Dendritic cell treated with granulocyte-macrophage colony-stimulating factor and Interleukin-4, amounts not matched to agents 40 ng/mL and 50 ng/mL, for 4 days (primary cell): ENCODE results near the gene ALDH1L1.

Source experiments
- H3K27ac Mint-ChIP-seq: one replicate; pipeline ENCODE4 v1.8.0; 2022; ENCODE audit warnings: mild to moderate bottlenecking, mixed read lengths
- H3K27me3 Mint-ChIP-seq: one replicate; pipeline ENCODE4 v1.8.0; 2022; ENCODE audit warnings: mild to moderate bottlenecking, mixed read lengths
- H3K36me3 Mint-ChIP-seq: one replicate; pipeline ENCODE4 v1.8.0; 2022; ENCODE audit warnings: low read depth, mixed read lengths
- H3K4me1 Mint-ChIP-seq: one replicate; pipeline ENCODE4 v1.8.0; 2022; ENCODE audit warnings: low read depth, mixed read lengths
- H3K4me3 Mint-ChIP-seq: one replicate; pipeline ENCODE4 v1.8.0; 2022; ENCODE audit warnings: mild to moderate bottlenecking, moderate library complexity, mixed read lengths
- H3K9me3 Mint-ChIP-seq: one replicate; pipeline ENCODE4 v1.8.0; 2022; ENCODE audit warnings: mixed read lengths
- intact Hi-C: fragments of 100-400 bp; cut with micrococcal nuclease; formaldehyde crosslinking; loops from one replicate; pipeline ENCODE4 v1.15.0; 2022

The ALDH1L1 gene

GRCh38 chr3:126129398-126129891, 50.9 kb downstream of the ALDH1L1 start:
- peaks cover 5% of the 10 kb centered on the region for H3K27me3 Mint-ChIP-seq
- no peak overlapping the region for H3K4me3 Mint-ChIP-seq
- H3K4me1 Mint-ChIP-seq, result peaks cover 9% of the 10 kb centered on the region
- intact Hi-C loops, result no loop called here
- no peak overlapping the region for H3K27ac Mint-ChIP-seq
- H3K36me3 Mint-ChIP-seq, result no peaks in the 10 kb centered on the region
- H3K9me3 Mint-ChIP-seq, result no peaks in the 10 kb centered on the region

GRCh38 chr3:126128504-126129397, 51.6 kb downstream of the ALDH1L1 start:
- Mint-ChIP-seq H3K36me3 (no peaks in the 10 kb centered on the region), H3K9me3 (no peaks in the 10 kb centered on the region), H3K4me3 (no peak overlapping the region), H3K4me1 (peaks cover 9% of the 10 kb centered on the region), H3K27me3 (peaks cover 5% of the 10 kb centered on the region), H3K27ac (no peak overlapping the region)
- intact Hi-C loops, result no loop called here

GRCh38 chr3:126127904-126128303, 52.5 kb downstream of the ALDH1L1 start:
- Mint-ChIP-seq H3K27me3 (peaks cover 5% of the 10 kb centered on the region), H3K36me3 (no peaks in the 10 kb centered on the region), H3K27ac (no peak overlapping the region), H3K9me3 (no peaks in the 10 kb centered on the region), H3K4me1 (peaks cover 9% of the 10 kb centered on the region), H3K4me3 (no peak overlapping the region)
- intact Hi-C loops, result no loop called here

GRCh38 chr3:126127452-126127851, 52.9 kb downstream of the ALDH1L1 start:
- H3K9me3 Mint-ChIP-seq, result no peaks in the 10 kb centered on the region
- no peak overlapping the region for H3K4me3 Mint-ChIP-seq
- peaks cover 3% of the 10 kb centered on the region for H3K27me3 Mint-ChIP-seq
- intact Hi-C loops, result no loop called here
- peaks cover 9% of the 10 kb centered on the region for H3K4me1 Mint-ChIP-seq
- no peaks in the 10 kb centered on the region for H3K36me3 Mint-ChIP-seq
- no peak overlapping the region for H3K27ac Mint-ChIP-seq

GRCh38 chr3:126126811-126127431, 53.5 kb downstream of the ALDH1L1 start:
- intact Hi-C loops, result no loop called here

GRCh38 chr3:126126286-126126685, 54.1 kb downstream of the ALDH1L1 start:
- Mint-ChIP-seq H3K4me1 (peaks cover 9% of the 10 kb centered on the region), H3K4me3 (no peak overlapping the region), H3K27ac (no peak overlapping the region), H3K27me3 (peaks cover 3% of the 10 kb centered on the region), H3K36me3 (no peaks in the 10 kb centered on the region), H3K9me3 (no peaks in the 10 kb centered on the region)
- intact Hi-C loops, result no loop called here

More at GRCh38 chr3:126126811-126127431, 53.5 kb downstream of the ALDH1L1 start:
- no peaks in the 10 kb centered on the region for H3K36me3 Mint-ChIP-seq
- H3K27me3 Mint-ChIP-seq, result peaks cover 1% of the 10 kb centered on the region
- H3K9me3 Mint-ChIP-seq, result no peaks in the 10 kb centered on the region
- peaks cover 9% of the 10 kb centered on the region for H3K4me1 Mint-ChIP-seq
- no peak overlapping the region for H3K4me3 Mint-ChIP-seq
- H3K27ac Mint-ChIP-seq, result no peak overlapping the region

- no peaks in the 10 kb centered on the region for H3K36me3 Mint-ChIP-seq
- H3K4me1 Mint-ChIP-seq, result peaks cover 9% of the 10 kb centered on the region
- peaks cover 3% of the 10 kb centered on the region for H3K27me3 Mint-ChIP-seq
- no peaks in the 10 kb centered on the region for H3K9me3 Mint-ChIP-seq
- H3K27ac Mint-ChIP-seq, result no peak overlapping the region
- intact Hi-C loops, result no loop called here
- H3K4me3 Mint-ChIP-seq, result no peak overlapping the region
Measured at GRCh38 chr3:126125781-126126251, 54.6 kb downstream of the ALDH1L1 start.

GRCh38 chr3:126125341-126125740, 55.0 kb downstream of the ALDH1L1 start:
- no peaks in the 10 kb centered on the region for H3K36me3 Mint-ChIP-seq
- intact Hi-C loops, result no loop called here

GRCh38 chr3:126124896-126125295, 55.5 kb downstream of the ALDH1L1 start:
- no peak overlapping the region for H3K27ac Mint-ChIP-seq
- peaks cover 3% of the 10 kb centered on the region for H3K27me3 Mint-ChIP-seq

More at GRCh38 chr3:126125341-126125740, 55.0 kb downstream of the ALDH1L1 start:
- Mint-ChIP-seq H3K9me3 (no peaks in the 10 kb centered on the region), H3K4me1 (peaks cover 9% of the 10 kb centered on the region), H3K27ac (no peak overlapping the region), H3K4me3 (no peak overlapping the region), H3K27me3 (peaks cover 3% of the 10 kb centered on the region)

GRCh38 chr3:126124148-126124868, 56.1 kb downstream of the ALDH1L1 start:
- Mint-ChIP-seq H3K4me1 (peaks cover under 1% of the 10 kb centered on the region), H3K9me3 (no peaks in the 10 kb centered on the region), H3K27ac (no peak overlapping the region), H3K4me3 (no peak overlapping the region), H3K36me3 (no peaks in the 10 kb centered on the region), H3K27me3 (peaks cover 5% of the 10 kb centered on the region)
- intact Hi-C loops, result no loop called here

More at GRCh38 chr3:126124896-126125295, 55.5 kb downstream of the ALDH1L1 start:
- H3K36me3 Mint-ChIP-seq, result no peaks in the 10 kb centered on the region
- H3K4me3 Mint-ChIP-seq, result no peak overlapping the region
- H3K4me1 Mint-ChIP-seq, result peaks cover 6% of the 10 kb centered on the region
- intact Hi-C loops, result no loop called here
- no peaks in the 10 kb centered on the region for H3K9me3 Mint-ChIP-seq

GRCh38 chr3:126121632-126122031, 58.8 kb downstream of the ALDH1L1 start:
- H3K27me3 Mint-ChIP-seq, result peaks cover 11% of the 10 kb centered on the region
- H3K4me3 Mint-ChIP-seq, result no peak overlapping the region
- intact Hi-C loops, result no loop called here
- H3K4me1 Mint-ChIP-seq, result no peaks in the 10 kb centered on the region
- H3K27ac Mint-ChIP-seq, result no peak overlapping the region
- no peaks in the 10 kb centered on the region for H3K36me3 Mint-ChIP-seq
- no peaks in the 10 kb centered on the region for H3K9me3 Mint-ChIP-seq

GRCh38 chr3:126121074-126121473, 59.3 kb downstream of the ALDH1L1 start:
- Mint-ChIP-seq H3K27ac (no peak overlapping the region), H3K9me3 (no peaks in the 10 kb centered on the region), H3K4me3 (no peak overlapping the region), H3K27me3 (peaks cover 11% of the 10 kb centered on the region), H3K4me1 (no peaks in the 10 kb centered on the region), H3K36me3 (no peaks in the 10 kb centered on the region)
- intact Hi-C loops, result no loop called here

GRCh38 chr3:126119976-126120375, 60.4 kb downstream of the ALDH1L1 start:
- Mint-ChIP-seq H3K4me3 (no peak overlapping the region), H3K9me3 (no peaks in the 10 kb centered on the region), H3K36me3 (no peaks in the 10 kb centered on the region), H3K27me3 (peaks cover 11% of the 10 kb centered on the region), H3K4me1 (no peaks in the 10 kb centered on the region), H3K27ac (no peak overlapping the region)
- intact Hi-C loops, result no loop called here
